Stimulated activated CD4-positive, alpha-beta T cell treated with anti-CD3 and anti-CD28 coated beads, TNF-alpha, amount 100 ng/mL, for 1 hour (primary cell): ENCODE data around the gene SMU1.

Experiments
- DNase-seq, 3 donors: peaks; one replicate each; pipeline ENCODE4 v3.0.0-alpha.2; 2020; ENCODE audit warnings: low read depth in 3 of 3, low spot score in 1 of 3

Gene SMU1

GRCh38 chr9:33046061-33046460, 30.4 kb downstream of the SMU1 start:
- DNase-seq, result no peak

GRCh38 chr9:33044677-33045282, 31.7 kb downstream of the SMU1 start:
- DNase-seq, result no peak

- peak in 1 of 3 donors; percentile 22 for DNase-seq
Measured at GRCh38 chr9:33044162-33044673, 32.3 kb downstream of the SMU1 start.

DNA sequence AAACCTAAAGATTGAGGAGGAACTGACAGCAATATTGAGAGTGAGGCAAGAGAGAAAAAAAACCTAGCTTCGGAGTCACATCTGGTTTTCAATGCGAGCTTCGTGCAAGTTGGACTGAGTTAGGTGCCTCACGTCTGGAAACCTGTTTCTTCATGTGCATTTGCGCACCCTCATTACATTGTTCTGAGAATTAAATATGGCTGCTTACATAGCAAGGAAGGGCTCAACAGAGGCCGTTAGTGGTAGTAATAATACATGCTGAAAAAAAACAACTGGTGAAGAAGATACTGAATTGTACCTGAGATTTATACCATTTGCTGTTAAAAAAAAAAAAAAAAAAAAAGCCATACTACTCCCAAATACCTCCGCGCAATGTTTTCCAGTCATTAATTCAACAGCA, 32.8 kb downstream of the SMU1 start:
- no peak for DNase-seq

DNA sequence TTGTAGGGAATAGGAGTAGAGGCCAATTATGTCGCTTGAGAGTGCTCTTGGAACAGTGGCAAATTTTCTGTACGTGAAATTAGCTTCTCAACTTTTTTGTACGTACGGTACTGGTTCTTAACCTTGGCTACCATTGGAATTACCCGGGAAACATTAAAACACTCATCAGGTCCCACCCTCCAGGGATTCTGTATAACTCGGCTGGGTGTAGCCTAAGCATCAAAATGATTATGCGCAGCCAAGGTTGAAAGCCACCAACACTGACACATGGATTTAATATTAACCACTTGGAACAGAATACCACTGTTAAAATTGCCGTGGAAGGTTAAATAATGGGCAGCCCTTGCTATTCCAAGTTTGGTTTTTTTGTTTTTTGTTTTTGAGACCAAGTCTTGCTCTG, 34.0 kb downstream of the SMU1 start:
- DNase-seq, result no peak

DNA sequence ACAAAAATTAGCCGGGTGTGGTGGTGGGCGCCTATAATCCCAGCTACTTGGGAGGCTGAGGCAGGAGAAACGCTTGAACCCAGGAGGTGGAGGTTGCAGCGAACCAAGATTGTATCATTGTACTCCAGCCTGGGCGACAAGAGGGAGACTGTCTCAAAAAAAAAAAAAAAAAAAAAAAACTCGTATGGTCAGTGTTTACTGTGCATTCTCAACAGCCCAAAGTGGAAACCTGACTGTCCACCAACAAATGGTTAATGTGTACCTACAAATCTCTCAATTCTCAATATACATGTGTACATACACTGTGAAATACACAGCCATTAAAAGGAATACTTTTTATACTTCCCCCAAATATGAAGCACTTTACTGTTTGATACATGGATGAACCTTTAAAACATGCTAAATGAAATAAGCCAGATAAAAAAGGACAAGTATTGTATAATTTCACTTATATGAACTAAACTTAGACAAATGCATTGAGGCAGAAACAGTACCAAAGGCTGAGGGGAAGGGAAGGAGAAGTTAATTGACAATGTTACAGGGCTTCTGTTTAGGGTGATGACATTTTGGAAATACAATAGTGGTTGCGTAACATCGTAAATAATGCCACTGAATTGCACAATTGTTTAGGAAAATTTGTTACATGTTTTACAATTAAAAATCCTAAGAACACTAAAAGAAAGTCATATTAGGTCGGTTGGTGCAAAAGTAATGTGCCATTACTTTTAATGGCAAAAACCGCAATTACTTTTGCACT, 34.9 kb downstream of the SMU1 start:
- no peak for DNase-seq

DNA sequence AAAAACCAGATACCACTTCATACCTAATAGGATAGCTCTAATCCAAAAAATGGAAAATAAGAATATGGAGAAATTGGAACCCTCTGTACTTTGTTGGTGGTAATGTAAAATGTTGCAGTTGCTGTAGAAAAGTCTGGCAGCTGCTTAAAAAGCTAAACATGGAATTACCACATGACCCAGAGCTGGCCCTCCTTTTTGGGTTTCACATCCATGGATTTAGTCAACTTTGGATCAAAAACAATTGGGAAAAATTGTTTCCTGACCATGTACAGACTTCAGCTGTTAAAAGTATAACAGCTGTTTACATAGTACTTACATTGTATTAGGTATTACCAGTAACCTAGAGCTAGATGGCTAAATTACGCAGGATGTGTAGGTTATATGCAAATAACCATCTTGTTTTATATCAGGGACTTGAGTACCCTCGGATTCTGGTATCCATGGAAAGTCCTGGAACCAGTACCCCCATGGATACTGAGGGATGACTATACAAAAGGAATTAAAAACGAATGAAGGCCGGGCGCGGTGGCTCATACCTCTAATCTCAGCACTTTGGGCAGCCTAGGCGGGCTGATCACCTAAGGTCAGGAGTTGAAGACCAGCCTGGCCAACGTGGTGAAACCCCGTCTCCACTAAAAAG, 35.6 kb downstream of the SMU1 start:
- no peak for DNase-seq

GRCh38 chr9:33032865-33033264, 43.6 kb downstream of the SMU1 start:
- DNase-seq, result no peak

- DNase-seq, result no peak
Measured at GRCh38 chr9:33032292-33032691, 44.2 kb downstream of the SMU1 start.

GRCh38 chr9:33030285-33030684, 46.2 kb downstream of the SMU1 start:
- DNase-seq, result no peak

- no peak for DNase-seq
Measured at GRCh38 chr9:33029231-33029786, 47.2 kb downstream of the SMU1 start.

- peak; percentile 54 to 77 (median 66) for DNase-seq
Measured at GRCh38 chr9:33025572-33026342, 50.7 kb downstream of the SMU1 start.

GRCh38 chr9:33024966-33025571, 51.4 kb downstream of the SMU1 start, which contains the start of gene DNAJA1:
DNAJA1 (plus strand) TSS chr9:33025273; CDS start chr9:33026485, 1,212 bp downstream.
- DNase-seq, result peak; percentile 88 to 97 (median 95)

- peak in 1 of 3 donors; percentile 16 for DNase-seq
Measured at GRCh38 chr9:33024126-33024965, 52.1 kb downstream of the SMU1 start.

DNA sequence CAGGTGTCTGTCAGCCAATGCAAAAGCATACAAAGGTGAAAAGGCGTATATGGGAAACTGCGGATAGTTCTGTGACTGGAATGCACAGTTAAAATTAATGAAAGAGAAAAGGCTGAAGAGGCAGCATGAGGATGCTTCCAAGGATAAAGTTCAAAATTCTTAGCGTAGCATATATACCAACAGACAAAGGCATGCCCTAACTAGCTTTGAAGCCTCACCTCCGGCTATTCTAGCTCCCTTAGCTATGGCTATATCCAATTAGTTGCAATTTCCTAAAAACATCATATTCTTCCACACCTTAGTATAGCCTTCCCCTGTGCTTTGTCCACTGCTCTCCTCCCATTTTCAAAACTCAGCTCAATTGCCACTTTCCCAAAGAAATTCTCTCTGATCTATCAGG, 52.8 kb downstream of the SMU1 start:
- DNase-seq, result no peak

GRCh38 chr9:33022755-33023154, 53.7 kb downstream of the SMU1 start:
- DNase-seq, result no peak

DNA sequence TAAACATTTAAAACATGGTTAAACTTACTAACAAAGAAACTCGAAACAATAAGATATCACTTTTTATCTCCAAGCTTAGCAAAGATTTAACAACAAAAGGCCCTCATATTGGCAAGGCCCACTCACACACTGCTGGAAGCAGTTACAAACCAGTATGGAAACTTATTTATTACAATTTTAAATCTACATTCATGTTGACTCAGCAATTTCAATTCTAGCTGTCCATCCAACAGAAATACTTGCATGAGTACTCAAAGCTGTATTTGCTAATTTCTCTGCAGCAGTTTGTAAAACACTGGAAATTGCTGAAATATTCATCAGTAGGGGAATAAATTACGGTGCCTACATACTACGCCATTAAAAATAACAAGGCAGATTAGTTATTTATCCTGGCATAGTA, 54.2 kb downstream of the SMU1 start:
- DNase-seq, result no peak

GRCh38 chr9:33019797-33020196, 56.7 kb downstream of the SMU1 start:
- DNase-seq, result no peak

GRCh38 chr9:33017283-33018041, 59.0 kb downstream of the SMU1 start:
- no peak for DNase-seq
